GM23248 (cell line): ENCODE data around the gene KLHL14. TPM values are rescaled to one million over a fixed set of nuclear protein-coding genes. Genes with fewer than 3 reads are reported as not detected.
A peak's percentile ranks its signal among the peaks of the same experiment; 100 is the strongest.

ENCODE experiments used
- DNase-seq: peaks from one replicate; pipeline ENCODE4 v3.0.0-alpha.2; 2015
- H2AFZ ChIP-seq: fragments of 200-600 bp; sonication (generic); 2 replicates; pipeline ENCODE4 v1.6.1; 2016; ENCODE audit warnings: antibody characterized with exemption
- H3F3A ChIP-seq: fragments of 200-600 bp; sonication (generic); 2 replicates; pipeline ENCODE4 v1.6.1; 2016; ENCODE audit warnings: mild to moderate bottlenecking, antibody characterized with exemption, mixed run types; ENCODE audit not compliant: insufficient read depth
- H3K27ac ChIP-seq: fragments of 200-600 bp; sonication (generic); 2 replicates; pipeline ENCODE4 v1.5.1; 2016; ENCODE audit warnings: mild to moderate bottlenecking
- H3K27me3 ChIP-seq: fragments of 200-600 bp; sonication (generic); replicated peaks from 2 replicates; pipeline ENCODE4 v1.6.1; 2016; ENCODE audit warnings: mild to moderate bottlenecking; ENCODE audit not compliant: insufficient read depth
- H3K36me3 ChIP-seq: fragments of 200-600 bp; sonication (generic); 2 replicates; pipeline ENCODE4 v1.6.1; 2016; ENCODE audit warnings: low read depth, mild to moderate bottlenecking
- H3K4me1 ChIP-seq: fragments of 200-600 bp; sonication (generic); 2 replicates; pipeline ENCODE4 v1.6.1; 2016; ENCODE audit warnings: mild to moderate bottlenecking; ENCODE audit not compliant: insufficient read depth
- H3K4me2 ChIP-seq: fragments of 200-600 bp; sonication (generic); one replicate; pipeline ENCODE4 v1.6.1; 2016; ENCODE audit warnings: mild to moderate bottlenecking; ENCODE audit not compliant: unreplicated experiment
- H3K4me3 ChIP-seq: fragments of 200-600 bp; sonication (generic); 2 replicates; pipeline ENCODE4 v1.5.1; 2016; ENCODE audit warnings: mild to moderate bottlenecking
- H3K79me2 ChIP-seq: fragments of 200-600 bp; sonication (generic); 2 replicates; pipeline ENCODE4 v1.6.1; 2016; ENCODE audit warnings: mild to moderate bottlenecking; ENCODE audit not compliant: insufficient read depth
- H3K9ac ChIP-seq: fragments of 200-600 bp; sonication (generic); 2 replicates; pipeline ENCODE4 v1.6.1; 2016; ENCODE audit warnings: mild to moderate bottlenecking
- H3K9me2 ChIP-seq: fragments of 200-600 bp; sonication (generic); 2 replicates; pipeline ENCODE4 v1.6.1; 2016; ENCODE audit warnings: mixed run types, mild to moderate bottlenecking, moderate library complexity; ENCODE audit not compliant: insufficient read depth
- H3K9me3 ChIP-seq: fragments of 200-600 bp; sonication (generic); one replicate; pipeline ENCODE4 v1.6.1; 2017; ENCODE audit warnings: low read depth
- H4K20me1 ChIP-seq: fragments of 200-600 bp; sonication (generic); 2 replicates; pipeline ENCODE4 v1.6.0; 2016; ENCODE audit not compliant: insufficient read depth
- EZH2 ChIP-seq: fragments of 200-600 bp; sonication (generic); IDR thresholded peaks from 2 replicates; pipeline ENCODE4 v1.6.1; 2018; ENCODE audit warnings: antibody characterized with exemption, mild to moderate bottlenecking; ENCODE audit not compliant: insufficient read depth, poor library complexity, severe bottlenecking
- EZH2phosphoT487 ChIP-seq: fragments of 200-600 bp; sonication (generic); IDR thresholded peaks from 2 replicates; pipeline ENCODE4 v1.6.1; 2018; ENCODE audit warnings: antibody characterized with exemption, moderate library complexity, mild to moderate bottlenecking, low read depth; ENCODE audit not compliant: insufficient read depth
- WGBS, 2 experiments: methylation state at CpG; one replicate each; pipeline ENCODE4 v1.1.6; 2015 to 2017; ENCODE audit warnings: low lambda C conversion rate in 2 of 2, low coverage in 1 of 2; ENCODE audit errors: missing lambda C conversion rate in 2 of 2; 5-methylcytosine and 5-hydroxymethylcytosine counted together
- in situ Hi-C: fragments of 300-500 bp; cut with MboI; formaldehyde crosslinking; loops from 2 replicates; pipeline ENCODE4 v1.15.0; 2020
- polyA plus RNA-seq: library from polyadenylated mRNA; unstranded; fragments of >200 nt; fragmentation: Nextera tagmentation; extraction: Ambion mirVana; gene quantifications from 2 replicates; pipeline ENCODE4 v1.2.1, GENCODE V29; 2016
- total RNA-seq: library from RNA; depleted of rRNA; stranded (reverse); fragments of >200 nt; shearing (Covaris generic); gene quantifications from 2 replicates; pipeline ENCODE4 v1.2.3, GENCODE V29; 2014

The KLHL14 gene
- total and polyA plus RNA-seq, 2 experiments from 2014 or later, result not detected

DNA sequence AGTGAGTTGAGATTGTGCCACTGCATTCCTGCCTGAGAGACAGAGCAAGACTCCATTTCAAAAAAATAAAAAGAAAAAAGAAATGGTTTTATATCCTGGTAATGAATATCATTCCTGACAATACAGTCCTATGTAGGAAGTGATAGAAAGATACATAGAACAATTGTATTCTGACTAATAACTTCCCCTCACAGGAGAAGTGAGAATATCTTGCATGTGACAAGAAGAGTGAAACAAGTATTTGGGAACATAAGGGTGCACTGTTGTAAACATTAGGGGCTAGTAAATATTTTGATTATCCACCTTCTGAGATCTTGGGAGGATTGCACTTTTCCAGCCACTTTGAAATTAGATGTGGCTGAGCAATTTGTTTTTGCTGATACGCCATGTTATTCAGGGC is 40.7 kb downstream of the KLHL14 start:
- TF ChIP-seq EZH2phosphoT487 (no peak), EZH2 (no peak)
- Histone ChIP-seq H3K4me2 (no peak overlapping the region), H3F3A (no peaks in the 10 kb centered on the region), H3K9ac (no peak overlapping the region), H3K9me2 (no peaks in the 10 kb centered on the region), H3K79me2 (no peaks in the 10 kb centered on the region), H3K36me3 (no peaks in the 10 kb centered on the region), H3K4me1 (no peaks in the 10 kb centered on the region; the same call in 1 of the 2 replicates), H3K27me3 (no peaks in the 10 kb centered on the region; the same call in 1 of the 2 replicates), H3K4me3 (no peak overlapping the region), H3K9me3 (no peaks in the 10 kb centered on the region), H4K20me1 (no peaks in the 10 kb centered on the region), H3K27ac (no peak overlapping the region), H2AFZ (no peak overlapping the region)
- no peak for DNase-seq
- WGBS, 2 experiments, result 72 to 86% methylated on average over 1 of the region's 1 CpG
- in situ Hi-C loops, result no loop called here

DNA sequence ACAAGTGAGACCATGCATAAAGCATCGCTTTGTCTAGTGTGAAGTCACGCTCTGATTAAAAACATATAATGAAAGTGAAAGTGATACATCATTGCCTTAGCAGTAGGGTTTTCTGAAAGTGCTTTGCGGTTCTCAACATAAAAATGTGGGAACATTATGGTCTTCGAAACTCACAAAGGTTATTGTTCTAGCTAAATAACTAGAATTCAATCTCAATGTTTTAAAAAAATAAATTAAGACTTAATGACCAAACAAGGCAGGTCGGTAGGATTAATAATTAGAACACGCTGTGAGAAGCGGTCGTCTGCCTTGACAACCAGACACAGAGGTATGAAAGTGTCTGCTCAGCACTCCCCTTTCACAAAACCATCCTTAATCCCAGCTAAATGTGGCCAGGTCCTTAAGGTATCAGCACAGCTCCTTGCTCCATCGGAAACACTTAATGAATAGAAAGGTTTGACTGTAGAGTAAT is 42.2 kb downstream of the KLHL14 start:
- TF ChIP-seq EZH2 (no peak), EZH2phosphoT487 (no peak)
- DNase-seq, result peak; percentile 45
- H3K36me3 ChIP-seq, result no peaks in the 10 kb centered on the region
- H3K4me3 ChIP-seq, result peak overlapping the region; percentile 86
- no peaks in the 10 kb centered on the region for H3K9me3 ChIP-seq
- H3F3A ChIP-seq, result no peaks in the 10 kb centered on the region
- no peaks in the 10 kb centered on the region; the same call in 1 of the 2 replicates for H3K27me3 ChIP-seq
- in situ Hi-C loops, result no loop called here
- H3K9me2 ChIP-seq, result no peaks in the 10 kb centered on the region
- H3K79me2 ChIP-seq, result no peaks in the 10 kb centered on the region
- peak overlapping the region; percentile 89 for H2AFZ ChIP-seq
- H3K9ac ChIP-seq, result peak overlapping the region; percentile 54
- H4K20me1 ChIP-seq, result no peaks in the 10 kb centered on the region
- no peaks in the 10 kb centered on the region; the same call in 1 of the 2 replicates for H3K4me1 ChIP-seq
- no peak overlapping the region for H3K27ac ChIP-seq
- peak overlapping the region; percentile 85 for H3K4me2 ChIP-seq
- 5 to 7% methylated on average over 9 of the region's 9 CpGs for WGBS, 2 experiments

DNA sequence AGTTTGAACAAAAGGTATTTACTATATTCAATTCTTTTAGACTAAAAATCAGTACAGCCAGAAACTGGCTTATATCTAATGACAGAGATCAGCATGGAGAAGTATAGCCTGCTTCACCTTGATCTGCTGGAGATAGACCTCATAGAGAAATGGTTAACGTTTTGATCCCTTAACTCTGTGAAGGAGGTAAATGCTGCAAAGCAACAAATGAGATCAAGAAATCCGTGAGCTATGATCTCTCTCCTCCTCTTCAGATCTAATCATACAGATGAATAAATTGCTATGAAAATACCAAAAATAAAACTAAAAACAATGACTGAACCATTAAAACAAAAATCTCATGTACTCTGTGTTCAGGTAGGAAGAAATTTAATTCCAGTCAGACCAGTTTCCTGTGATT is 42.8 kb downstream of the KLHL14 start:
- H3K9ac ChIP-seq, result peak overlapping the region; percentile 54
- peak overlapping the region; percentile 86 for H3K4me3 ChIP-seq

DNA sequence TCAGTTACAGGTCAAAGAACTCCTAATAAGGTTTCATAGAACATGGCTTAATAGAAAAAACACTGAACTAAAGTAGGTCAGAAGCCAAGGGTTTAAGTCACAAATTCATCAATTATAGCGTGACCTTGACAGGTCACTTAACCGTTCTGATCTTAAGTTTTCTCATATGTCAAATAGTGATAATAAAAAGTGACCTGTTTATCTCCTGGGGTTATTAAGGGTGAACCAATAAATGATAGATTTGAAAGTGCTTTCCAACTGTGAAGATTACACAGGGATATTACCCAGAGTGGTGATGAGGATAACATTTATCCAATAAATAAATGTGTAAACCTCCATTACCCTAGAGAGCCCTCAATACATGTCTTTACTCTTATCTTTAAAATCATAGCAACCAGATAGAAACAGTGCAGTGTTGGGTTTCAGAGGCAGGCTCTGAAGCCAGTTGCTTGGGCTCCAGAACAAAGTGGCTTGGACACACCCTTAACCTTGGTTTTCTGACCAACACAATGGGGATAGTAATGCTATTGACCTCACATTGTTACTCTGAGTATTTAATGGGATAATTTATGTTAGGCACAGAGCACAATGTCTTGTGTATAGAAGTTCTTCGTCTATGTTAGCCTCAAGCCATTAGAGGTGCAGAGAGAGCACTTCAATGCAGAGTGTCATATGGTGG is 48.6 kb downstream of the KLHL14 start:
- DNase-seq, result no peak
- H3K4me2 ChIP-seq, result no peak overlapping the region
- WGBS, 2 experiments, result 29 to 35% methylated on average over 3 of the region's 3 CpGs
- no peaks in the 10 kb centered on the region for H3K9me3 ChIP-seq
- H3K9ac ChIP-seq, result no peak overlapping the region
- no peaks in the 10 kb centered on the region for H3K27me3 ChIP-seq
- H3K9me2 ChIP-seq, result no peaks in the 10 kb centered on the region
- no peaks in the 10 kb centered on the region for H3K4me1 ChIP-seq
- no peak overlapping the region for H3K27ac ChIP-seq
- TF ChIP-seq EZH2phosphoT487 (no peak), EZH2 (no peak)
- no peaks in the 10 kb centered on the region for H3K36me3 ChIP-seq
- no peaks in the 10 kb centered on the region for H4K20me1 ChIP-seq
- in situ Hi-C loops, result no loop called here
- H3K79me2 ChIP-seq, result no peaks in the 10 kb centered on the region
- no peak overlapping the region for H3K4me3 ChIP-seq
- no peaks in the 10 kb centered on the region for H3F3A ChIP-seq
- no peak overlapping the region for H2AFZ ChIP-seq

More for the DNA sequence above, 42.8 kb downstream of the KLHL14 start:
- Histone ChIP-seq H3K9me3 (no peaks in the 10 kb centered on the region), H3K4me1 (no peaks in the 10 kb centered on the region; the same call in 1 of the 2 replicates), H3K79me2 (no peaks in the 10 kb centered on the region), H3K4me2 (peak overlapping the region; percentile 85), H3K36me3 (no peaks in the 10 kb centered on the region), H3F3A (no peaks in the 10 kb centered on the region), H2AFZ (peak overlapping the region; percentile 89), H3K27ac (no peak overlapping the region), H3K9me2 (no peaks in the 10 kb centered on the region), H4K20me1 (no peaks in the 10 kb centered on the region), H3K27me3 (no peaks in the 10 kb centered on the region; the same call in 1 of the 2 replicates)
- in situ Hi-C loops, result no loop called here
- TF ChIP-seq EZH2phosphoT487 (no peak), EZH2 (no peak)
- no peak for DNase-seq
- WGBS, 2 experiments, result 0 to 4% methylated on average over 2 of the region's 2 CpGs
